Hematopoietic multipotent progenitor cell treated with erythropoietin and hydrocortisone succinate and interleukin-3 and kit ligand, for 17 days (in vitro differentiated cells): ENCODE results near the gene KRT4.
"Not testable (repeated sequence)": the region's sequence is repeated elsewhere in the genome, so short reads cannot be mapped to it uniquely, and the experiment has no call there.

Source experiments
- DNase-seq: peaks from one replicate; pipeline ENCODE4 v3.0.0-alpha.2; 2015; ENCODE audit warnings: low spot score

The KRT4 gene

DNA sequence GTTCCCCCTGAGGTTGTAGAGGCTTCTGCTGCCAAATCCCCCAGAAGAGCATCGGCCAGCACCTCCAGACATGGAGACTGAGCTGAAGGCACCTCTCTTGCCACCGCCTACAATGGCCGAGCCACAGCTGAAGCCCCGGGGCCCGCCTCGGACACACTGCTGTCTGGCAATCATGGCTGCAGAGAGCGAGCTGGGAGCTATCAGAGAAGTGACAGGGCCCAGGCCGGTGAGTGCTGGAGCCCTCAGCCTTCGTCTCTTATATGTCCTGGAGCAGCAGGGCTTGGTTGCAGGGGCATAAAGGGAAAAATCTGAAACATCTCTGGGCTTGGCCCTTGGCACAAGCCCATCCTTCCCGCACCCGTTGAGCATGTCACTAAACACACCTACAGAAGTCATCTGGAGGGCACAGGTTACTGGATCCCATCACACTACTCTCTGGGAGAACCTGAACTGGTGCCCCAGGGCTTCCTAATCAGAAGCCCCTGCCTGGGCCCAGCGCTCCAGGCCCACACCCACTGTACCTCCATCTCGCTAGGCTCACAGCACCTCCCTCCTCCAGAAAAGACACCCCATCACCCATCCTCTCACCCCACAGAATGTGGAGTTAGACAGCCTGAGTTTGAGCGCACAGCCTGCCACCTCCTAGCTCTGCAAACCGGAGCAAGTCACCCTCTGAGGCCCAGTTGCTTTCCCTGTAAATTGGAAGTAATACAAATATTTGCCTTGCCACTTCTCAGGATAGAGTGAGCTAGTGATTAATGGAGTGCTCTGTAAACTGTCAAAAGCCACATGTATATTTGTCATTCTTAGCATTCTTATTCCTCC is at the start of gene KRT4:
TSS of gene KRT4 (minus strand) at position 232 of the 825 bp plus-strand sequence. CDS start at position 174, 58 bp downstream.
- DNase-seq: no peak

DNA sequence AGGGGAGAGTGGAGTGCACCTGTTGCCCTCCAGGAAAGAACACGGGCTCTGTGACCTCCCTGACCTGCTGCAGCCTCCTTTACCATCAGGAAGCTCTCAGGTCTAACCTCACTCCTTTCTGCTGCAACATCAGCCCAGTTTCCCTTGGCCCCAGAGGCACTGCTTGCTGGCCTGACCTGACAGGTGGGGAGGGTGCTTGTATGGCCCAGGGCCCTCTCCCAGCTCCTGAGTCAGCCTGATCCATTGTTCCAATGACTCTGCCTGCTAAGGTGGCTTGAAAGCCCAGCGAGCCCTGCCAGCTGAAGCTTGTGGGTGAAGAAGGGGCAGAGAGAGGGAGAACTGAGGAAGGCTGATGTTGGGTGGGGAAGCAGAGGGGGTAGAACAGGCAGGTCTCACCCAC is 48.1 kb upstream of the KRT4 start:
- no peak for DNase-seq

DNA sequence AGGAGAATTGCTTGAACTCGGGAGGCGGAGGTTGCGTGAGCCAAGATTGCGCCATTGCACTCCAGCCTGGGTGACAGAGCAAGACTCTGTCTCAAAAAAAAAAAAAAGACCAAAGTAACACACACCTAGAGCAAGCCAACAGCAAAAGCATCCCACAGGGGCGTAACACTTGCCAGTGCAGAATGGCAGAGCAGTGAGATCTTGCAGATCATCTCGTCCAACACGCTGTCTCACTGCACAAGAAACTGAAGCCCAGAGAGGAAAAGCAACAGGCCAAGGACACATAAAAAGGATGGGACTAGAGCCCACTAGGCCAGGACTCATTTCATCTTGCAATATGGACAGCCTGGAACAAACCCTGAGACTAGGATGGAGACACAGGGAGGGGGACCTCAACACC is 47.6 kb upstream of the KRT4 start:
- DNase-seq: no peak

DNA sequence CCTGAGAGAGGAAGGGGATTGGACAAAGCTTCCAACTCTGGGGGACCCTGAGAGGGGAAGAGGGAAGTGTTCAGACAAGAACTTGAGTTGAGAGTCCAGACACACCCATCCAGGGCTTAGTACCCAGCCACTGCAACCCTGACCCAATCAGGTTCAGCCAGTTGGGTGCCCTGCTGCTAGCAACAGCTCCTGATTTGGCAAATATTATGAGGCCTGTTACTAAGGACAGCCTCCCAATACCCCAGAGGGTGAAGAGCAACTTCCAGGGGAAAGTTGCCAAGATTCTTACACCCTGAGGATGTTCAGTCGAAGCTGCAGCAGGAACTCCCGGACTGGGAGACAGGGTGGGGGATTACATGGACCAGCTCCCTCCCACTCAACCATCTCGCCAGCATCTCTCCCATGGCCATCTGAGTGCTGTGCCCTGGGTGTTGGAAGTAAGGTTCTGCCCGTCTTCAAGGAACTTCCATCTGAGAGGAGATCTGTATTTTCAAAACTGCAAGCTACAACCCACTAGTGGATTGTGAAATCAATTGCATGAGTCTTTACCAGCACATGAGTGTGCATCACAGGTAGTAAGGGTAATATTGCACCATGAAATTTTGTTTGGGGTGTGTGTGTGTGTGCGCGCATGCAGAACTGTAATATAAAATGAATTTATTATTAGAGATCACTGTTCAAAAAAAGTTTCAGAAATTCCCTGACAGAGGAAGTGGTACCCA is 46.3 kb upstream of the KRT4 start:
- DNase-seq: no peak

DNA sequence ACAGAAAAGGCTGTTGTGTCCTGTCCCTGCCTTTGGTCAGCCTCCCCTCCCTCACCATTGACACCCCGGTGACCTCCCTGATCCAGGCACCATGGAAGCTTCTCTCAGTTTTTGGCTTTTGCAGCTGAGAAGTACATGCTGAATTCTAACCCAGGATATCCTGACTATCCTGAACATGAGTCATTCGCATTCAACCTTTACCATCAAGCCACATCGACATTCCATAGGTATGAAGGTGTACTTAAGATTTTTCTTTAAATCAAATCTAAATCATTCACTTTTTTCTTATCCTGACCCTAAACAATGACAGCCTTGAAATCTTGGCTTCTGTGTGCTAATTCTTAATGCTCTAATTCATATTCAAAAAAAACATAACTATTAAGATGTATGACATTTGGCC is 43.6 kb upstream of the KRT4 start:
- DNase-seq: no peak

DNA sequence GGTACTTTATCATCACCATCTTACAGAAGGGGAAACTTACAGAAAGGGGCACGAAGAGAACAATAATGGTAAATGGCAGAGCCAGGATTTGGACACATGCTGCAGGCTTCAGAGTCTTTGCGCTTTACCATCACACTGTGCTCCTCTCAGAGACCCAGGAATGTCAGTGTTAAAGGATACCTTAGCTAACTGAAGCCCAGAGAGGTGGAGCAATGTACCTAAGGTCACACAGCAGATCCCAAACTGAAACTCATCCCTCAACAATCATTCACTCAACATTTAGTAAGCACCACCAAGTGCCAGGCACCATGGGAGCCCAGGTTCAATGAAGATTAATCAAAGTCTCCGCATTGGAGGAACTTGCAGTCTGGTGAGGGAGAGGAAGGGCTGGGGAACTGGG is 42.9 kb upstream of the KRT4 start:
- DNase-seq: no peak

DNA sequence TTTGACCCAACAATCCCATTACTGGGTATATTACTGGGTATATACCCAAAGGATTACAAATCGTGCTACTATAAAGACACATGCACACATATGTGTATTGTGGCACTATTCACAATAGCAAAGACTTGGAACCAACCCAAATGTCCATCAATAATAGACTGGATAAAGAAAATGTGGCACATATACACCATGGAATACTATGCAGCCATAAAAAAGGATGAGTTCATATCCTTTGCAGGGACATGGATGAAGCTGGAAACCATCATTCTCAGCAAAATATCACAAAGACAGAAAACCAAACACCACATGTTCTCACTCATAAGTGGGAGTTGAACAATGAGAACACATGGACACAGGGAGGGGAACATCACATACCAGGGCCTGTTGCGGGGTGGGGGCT is 42.2 kb upstream of the KRT4 start:
- DNase-seq: not testable (repeated sequence)

DNA sequence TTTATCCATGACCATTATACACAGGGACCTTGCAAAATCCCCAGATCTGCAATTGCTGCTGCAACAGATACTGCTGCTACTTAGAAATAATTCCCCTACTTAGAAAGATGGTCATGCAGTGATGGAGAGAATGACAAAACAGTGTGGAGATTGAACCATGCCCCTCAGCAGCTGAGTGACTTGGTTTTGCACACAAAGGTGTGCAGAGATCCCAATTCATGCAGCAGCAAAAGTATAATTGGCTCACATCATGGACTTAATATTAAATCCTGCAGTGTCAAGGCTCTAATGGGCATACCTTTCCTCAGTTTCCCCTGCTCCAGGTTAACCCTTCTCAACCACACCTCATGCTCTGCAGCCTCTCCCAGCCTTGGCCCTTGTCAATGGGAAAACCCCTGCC is 37.9 kb upstream of the KRT4 start:
- DNase-seq: no peak

DNA sequence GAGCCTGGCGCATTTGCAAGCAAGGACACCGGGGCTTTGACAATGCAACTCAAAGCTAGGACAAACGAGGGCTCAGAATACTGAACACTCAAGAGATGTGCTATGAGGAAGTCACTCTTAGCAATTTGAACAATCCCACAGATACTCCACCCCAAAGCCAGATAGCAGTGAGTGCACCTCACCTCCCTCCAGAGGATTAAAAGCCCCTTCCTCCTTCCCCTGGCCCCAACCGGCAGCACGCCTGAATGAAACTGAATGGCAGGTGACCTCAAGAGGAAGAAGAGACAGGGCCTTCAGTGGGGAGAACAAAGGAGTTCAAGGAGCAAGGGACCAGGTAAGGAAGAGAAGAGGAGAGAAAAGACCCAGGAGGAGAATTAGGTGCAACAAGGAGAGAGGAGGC is 36.8 kb upstream of the KRT4 start:
- no peak for DNase-seq

DNA sequence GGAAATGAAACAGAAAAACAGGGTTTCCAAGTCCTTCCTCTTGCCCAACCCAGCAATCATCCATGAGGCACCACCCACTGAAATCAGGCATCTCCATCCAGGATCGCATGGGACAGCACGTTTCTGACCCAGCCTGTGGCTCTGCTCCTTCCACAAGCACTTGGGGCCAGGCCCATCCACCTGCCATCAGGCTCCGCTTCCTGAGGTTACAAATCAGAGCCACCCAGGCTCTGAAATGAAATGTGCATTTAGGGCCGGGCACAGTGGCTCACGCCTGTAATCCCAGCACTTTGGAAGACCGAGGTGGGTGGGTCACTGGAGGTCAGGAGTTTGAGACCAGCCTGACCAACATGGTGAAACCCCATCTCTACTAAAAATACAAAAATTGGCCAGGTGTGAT is 35.6 kb upstream of the KRT4 start:
- DNase-seq: no peak

DNA sequence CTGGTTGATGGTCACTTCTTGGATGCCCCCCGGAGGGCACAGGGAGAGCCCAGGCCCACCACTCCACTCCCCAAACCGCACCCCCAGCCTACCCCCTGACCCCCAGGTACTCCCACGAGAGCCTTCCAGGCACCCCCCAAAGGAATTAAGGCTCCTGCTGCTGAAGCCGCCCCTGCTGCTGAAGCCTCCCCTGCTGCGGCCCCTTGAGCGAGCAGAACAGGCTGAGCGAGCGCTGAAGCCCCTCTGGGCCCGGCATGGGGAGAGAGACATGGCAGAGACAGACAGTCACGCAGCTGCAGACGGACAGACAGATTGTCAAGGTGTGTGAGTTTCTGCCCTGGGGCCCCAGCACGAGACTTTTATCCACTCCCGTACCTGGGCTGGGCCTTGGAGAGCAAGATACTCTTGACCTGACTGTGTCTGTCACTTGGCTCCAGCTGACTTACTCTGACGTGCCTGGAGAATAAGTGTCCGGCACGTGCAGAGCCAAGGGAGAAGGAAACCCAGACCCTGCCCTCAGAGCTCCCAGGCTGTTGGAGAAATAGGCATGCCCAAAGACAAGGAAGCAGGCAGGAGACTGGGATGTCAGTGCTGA is 34.8 kb upstream of the KRT4 start, which contains the start of gene KRT78:
TSS of gene KRT78 (minus strand) at position 334 of the 595 bp plus-strand sequence. CDS start at position 270, 64 bp downstream.
- no peak for DNase-seq

DNA sequence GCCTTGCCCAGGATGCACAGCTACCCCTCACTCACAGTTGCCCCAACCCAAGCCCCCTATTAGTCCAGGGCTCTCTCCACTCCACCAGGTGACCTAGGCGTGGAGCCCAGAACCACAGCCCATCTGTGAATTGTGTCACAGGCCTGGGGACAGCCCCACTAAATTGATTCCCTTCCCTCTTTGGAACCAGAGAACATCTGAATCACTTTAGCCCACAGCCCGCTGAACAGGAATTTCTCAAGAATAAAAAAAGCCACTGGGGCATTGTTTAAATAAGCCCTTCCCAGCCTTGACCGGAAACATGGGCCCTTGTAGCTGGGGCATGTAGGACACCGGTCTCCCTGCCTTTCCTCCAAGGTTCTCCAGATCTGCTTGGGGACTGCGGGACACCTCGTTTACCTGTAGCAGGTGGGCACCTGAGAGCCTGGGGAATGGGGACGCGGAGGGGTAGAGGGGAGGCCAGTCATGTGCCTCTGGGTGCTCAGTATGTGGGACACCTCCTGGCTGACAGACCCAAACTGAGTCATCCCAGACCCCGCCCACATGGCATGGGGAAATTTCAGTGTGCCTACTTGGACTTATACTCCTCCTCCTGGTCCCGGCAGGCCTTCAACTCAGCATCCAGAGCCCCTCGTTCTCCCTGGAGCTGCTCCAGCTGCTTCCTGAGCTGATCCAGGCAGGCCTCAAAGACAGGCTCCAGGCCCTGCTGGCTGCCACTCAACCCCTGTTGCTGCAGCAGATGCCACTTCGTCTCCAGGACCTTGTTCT is 33.6 kb upstream of the KRT4 start:
- DNase-seq: no peak

DNA sequence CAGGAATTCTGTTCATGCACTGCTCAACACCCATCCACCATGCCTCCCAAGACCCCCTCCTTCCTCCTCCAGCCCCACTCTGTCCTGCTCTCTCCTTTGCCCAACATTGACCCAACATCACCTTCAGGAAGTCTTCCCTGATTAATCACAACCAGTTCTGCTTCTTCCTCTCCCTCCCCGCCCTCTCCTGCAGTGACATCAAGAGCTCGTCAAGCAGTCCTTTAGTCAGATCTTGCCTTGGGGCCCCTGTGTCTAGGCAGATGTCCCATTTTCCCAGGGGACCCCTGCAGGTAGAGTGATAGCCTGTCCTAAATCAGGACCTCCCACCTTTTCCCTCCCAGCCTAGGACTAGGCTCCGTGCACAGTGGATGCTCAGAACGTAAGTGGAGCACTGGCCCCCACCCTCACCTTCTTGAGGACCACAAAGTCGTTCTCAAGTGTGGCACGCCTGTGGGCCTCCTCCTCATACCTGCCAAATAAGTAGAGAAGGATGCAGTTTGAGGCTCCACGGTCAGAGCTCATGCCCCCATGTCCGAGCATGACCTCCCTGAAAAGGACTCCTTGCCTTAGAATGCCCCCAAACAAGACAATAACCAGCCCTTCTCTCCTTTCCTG is 32.5 kb upstream of the KRT4 start:
- DNase-seq: no peak

DNA sequence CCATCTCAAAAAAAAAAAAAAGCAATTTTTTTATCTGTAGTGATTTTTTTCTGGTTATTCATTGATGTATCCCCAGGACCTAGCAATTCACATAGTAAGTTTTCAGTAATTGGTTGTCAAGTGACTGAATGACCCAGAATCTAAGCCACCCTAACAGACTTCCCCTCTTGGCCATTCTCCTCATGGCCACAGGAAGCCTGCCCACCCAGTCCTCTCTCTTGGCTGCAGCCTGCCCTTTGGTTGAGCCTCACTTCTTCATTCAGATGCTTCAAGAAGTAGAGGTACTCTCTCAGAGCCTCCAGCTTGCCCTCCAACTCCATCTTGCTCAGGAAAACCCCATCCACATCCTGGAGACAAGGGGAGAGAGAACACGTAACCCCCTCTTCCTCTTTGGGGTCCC is 32.0 kb upstream of the KRT4 start:
- DNase-seq: no peak

DNA sequence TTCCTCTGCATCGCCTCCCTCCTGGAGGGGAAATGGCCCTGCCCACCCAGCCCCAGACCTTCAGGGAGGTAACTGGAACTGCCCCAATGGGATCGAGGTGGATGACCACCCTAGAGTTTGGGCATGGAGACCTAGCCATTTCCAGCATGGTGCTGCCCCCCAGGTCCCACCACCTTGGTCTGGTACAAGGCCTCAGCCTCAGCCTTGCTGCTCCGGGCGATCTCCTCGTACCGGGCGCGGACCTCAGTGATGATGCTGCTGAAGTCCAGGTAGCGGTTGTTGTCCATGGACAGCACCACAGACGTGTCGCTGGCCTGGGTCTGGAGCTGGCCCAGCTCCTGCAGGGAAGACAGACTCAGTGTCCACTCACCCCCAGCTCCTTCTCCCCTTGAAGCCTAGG is 30.5 kb upstream of the KRT4 start:
- DNase-seq: no peak

DNA sequence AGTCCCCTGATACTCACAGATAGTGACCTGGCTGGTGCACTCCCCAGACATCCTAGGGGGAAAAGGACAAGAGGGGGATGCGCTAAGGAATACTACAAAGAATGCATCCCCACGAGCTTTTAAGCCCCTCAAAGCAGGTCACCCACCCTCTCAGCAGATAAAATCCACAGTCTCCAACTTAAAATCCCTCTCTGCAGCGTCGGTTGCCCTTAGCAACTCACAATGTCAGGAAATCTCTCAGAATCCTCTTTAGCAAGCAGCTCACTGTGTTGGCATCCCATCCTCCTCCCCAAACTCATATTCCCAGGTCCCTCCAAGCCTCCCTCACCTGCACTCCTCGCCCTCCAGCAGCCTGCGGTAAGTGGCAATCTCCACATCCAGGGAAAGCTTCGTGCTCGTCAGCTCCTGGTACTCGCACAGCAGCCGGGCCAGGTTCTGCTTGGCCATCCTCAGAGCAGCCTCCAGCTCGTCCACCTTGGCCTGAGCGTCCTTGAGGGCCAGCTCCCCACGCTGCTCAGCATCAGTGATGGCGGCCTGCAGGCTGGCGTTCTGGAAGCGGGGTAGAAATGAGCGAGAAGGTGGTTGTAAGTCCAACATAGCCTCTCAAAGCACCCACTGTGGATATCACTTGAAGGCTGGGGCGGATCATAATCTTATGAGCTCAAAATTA is 25.7 kb upstream of the KRT4 start:
- DNase-seq: no peak

DNA sequence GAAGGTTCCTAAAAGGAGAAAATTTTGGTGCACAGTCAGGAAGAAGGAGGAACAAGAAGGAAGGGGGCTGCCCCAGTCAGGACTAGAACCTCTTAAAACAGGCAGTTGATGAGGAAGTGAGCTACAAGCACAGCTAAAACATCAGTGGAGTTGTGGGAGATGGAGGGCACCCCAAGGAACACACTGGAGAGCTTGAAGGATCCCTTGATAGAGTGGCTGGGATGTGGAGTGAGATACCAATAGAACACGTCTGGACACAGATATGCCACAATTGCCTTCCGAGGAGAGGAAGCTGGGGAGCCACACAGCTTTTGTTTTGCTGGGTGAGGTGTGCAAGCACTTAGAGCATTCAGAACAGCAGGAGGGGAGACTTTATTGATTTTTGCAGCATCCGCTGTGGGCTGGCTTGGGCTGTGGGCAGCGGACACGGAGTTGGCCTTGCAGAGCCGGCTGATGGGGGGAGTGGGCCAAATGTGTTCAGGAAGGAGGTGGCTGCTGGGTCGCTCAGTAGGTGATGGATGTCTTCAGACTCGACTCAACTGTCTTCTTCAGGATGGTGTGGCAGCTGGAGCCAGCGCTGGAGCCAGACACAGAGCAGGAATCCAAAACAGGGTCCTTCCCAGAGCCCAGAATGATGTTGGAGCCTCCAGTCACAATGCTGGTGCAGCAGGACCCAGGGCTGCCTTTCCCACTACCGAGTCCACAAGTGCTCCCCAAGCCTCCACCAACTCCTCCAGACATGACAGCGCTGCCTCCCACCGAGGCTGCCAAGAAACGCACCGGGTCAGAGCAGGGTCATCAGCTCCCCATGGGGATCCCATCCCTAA is 24.9 kb upstream of the KRT4 start:
- DNase-seq: no peak

DNA sequence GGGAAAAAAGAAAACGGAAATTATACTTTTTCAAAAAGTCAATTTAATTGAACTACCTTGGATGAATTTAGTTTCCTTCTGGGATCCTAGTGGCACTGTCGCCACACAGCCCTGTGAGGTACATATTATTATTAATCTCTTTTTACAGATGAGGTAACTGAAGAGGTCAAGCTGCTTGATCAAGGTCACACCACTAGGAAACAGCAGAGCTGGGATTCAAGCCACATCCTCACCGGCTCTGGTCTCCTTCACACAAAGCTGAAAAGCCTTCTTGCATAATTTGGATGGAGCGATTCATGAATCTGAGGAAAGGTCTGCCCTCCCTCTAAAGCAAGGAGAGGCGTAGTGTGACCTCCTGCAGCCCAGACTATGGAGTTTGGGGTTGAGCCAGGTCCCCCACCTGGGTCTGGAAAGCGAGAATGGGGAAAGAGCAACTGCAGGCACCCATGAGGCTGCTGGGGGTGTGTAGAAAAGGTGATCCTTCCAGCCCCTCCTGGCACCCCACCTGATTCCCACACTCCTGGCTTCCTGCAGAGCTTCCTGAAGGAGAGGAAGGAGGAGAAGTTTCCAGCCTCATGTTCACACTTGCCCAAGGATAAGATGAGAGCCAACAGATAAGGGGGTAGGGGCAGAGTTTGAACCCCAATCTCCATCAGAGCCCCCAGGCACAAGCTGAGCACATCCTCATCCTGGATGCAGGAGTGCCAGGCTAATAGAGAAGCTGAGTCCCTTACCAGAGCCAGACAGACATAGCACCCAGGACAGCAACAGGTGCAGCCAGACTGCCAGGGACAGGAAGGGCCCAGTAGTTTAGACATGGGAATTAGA is 24.1 kb upstream of the KRT4 start:
- no peak for DNase-seq

DNA sequence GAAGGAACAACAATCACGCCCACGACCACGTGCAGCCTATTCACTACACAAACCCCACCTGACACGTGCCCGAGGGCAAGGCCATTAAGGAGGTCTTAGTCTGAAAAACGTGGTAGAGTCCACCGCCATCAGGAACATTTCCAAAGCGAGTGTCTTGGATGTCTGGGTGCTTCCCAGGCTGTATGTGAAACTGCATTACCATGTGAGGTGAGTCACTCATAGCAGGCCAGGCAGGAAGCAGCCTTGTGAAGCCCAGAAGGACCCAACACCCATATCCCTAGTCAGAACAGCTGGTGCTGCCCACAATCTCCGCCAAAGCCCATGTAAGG is 23.5 kb upstream of the KRT4 start:
- DNase-seq: no peak
